G401.6 (cell line): ENCODE measurements around the gene EPHB3.
"Not testable (repeated sequence)": the region's sequence is repeated elsewhere in the genome, so short reads cannot be mapped to it uniquely, and the experiment has no call there.

ENCODE experiments used
- FAIRE-seq: peaks from 2 replicates; lab custom pipeline; 2012; peaks lifted over from hg19 to GRCh38; lab: Jason Lieb, UNC

Gene EPHB3

DNA sequence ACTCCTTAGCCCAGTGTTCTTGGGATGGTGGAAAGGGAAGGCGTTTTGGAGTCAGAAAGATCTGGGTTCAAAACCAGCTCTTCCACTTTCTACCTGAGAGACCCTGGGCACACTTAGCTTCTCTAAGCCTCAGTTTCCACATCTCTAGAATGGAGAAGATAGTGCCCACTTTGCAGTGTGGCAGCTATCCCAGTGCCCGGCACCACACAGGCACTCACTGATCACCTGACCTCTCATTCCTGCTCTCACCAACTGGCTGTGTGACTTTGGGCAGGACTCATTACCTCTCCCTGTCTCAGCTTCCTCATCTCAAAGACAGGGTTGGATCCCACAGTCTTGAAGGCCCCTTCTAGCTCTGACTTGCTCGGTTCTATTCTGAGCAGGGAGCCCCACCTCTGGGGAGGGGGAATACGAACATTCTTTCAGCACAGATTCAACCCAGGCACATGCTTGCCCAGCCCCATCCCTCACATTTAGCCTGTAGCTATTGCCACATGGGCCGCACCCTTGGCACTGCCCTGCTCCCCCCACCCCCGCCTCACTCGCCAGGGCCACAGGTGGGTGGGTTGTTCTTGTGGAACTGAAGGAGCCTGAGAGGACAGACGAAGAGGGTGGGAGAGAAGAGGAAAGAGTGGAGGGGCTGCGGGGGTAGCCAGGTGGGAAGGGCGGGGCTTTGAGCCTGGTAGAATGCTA is 39.2 kb downstream of the EPHB3 start:
- FAIRE-seq: no peak

DNA sequence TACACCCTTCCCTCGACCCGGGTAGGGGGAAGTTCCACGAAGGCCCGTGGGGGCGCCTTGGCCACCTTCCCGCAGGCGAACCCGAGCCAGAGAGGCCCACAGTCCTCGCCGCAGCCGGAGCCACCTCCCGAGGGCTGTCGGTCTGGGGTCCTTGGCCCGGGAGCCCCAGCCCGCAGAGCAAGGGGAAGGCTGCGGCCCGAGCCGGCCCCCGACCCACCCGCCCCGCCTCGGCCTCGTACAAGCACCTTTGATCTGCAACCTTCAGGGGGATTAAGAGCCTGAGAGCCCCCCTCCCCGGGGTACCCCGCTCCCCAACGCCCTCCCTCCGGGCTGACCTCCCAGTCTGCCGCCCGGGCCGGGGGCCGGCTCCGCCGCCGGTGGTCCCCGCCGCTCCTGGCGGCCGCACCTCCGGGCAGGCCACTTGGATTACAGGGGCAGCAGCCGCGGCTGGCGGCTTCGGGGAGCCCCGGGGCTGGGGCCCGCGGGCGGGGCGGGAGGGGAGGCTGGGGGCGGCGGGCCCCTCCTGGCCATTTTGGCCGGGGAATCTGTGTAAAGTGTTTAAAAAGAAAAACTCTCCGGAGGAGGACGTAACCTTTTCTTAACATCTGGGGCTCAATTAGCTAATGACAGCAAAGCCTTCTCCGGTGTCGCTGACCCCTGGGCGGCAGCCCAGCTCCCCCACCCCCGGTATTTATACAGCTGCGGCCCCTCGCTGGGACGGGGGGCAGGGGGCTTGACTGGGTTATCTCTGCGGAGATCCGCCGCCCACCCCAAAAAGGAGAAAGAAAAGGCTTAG is 40.2 kb downstream of the EPHB3 start:
- no peak for FAIRE-seq

DNA sequence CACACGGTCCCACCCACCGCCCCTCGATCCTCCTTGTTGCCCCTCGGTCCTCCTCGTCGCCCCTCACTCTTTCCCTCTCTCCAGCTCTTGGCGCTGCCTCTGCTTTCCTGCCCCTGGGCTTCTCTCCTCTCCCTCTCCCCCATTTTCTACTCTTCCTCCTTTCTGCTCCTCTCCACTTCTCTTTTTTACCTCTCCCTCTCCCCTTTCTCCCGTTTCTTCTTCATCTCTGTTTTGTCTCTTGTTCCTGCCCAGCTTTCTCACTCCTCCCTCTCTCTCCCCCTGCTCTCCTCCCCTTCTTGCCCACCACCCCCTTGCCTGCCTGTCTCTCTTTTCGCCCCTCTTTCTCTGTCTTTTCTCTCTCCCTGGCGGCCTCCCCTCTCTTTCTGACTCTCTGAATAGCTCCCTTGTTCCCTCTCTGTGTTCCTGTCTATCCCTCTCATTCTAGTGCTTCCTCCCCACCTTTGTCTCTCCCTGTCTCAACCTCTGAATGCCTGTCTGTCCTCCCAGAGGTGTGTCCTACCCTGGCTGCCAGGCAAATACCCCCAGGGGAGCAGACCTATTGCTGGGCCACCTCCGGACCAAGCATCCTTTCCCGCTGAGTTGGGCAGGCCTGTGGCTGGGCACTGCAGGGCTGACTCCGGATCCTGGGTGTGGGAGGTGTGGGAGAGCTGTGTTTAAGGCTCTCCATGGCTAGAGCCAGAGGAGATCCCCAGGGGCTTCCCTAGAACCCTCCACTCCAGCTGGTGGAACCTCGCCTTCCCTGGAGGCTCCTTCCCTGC is 41.0 kb downstream of the EPHB3 start:
- no peak for FAIRE-seq

DNA sequence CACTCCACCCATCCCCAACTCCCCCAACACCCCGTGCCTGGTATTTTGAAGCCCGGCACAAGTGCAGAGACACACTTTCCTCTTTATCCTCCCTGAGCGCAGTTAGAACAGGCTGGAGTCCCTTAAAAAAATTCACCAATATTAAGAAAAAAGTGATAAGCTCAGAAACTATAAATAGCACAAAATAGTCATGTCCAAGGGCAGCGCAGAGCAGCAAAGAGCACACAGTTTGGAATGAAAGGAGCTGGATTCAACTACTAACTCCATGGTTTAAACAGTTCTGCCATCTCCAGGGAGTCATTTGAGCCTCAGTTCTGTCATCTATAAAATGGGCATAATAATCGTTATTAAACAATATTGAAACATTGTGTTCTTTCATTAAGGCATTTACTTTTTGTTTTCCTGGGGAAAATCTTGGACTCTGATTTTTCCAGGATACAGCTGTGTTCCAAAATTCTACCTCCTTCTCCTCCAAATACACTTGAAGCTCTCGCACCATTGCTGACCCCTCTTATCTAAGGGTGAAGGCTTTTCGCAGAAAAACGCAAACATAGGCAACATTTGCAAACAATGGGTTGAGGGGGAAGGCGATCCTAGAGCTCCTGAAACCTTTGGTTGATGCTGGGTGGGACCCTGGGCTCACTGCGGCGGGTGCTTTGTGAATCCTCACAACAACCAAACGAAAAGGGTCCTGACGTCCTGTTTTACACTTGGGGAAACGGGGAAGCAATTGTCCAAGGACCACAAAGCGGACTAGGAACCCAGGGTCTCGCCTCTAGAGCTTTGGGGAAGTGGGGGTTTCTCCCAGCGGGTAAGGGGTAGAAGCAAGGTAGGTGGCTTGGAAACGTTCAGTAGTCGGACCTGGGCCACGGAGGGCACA is 41.8 kb downstream of the EPHB3 start:
- FAIRE-seq: no peak

DNA sequence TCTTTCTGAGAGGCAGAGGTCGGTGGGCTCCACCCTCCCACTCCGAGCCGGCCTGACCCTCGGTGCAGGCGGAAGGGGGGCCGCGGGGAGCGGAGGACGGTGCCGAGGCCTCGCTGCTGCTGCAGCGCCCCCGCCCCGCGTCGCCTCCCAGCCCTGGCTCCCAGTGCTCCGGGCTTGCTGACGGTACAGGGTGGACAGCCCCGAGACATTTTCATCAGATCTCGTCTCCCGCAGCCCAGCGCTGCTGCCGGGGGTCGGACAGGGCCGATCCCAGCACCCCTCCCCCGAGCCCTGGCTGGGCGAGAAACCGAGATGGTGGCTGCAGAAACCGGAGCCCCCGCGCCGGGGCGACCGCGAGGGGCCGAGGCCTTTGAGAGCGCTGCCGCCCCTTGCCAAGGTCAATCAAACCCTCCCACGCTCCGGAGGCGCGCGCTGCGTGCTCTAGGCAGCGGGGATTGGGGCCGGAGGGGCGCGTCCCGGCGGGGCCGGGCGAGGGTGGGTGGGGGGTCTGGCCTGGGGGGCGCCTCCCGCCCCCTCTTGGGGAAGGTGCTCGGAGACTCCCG is 42.5 kb downstream of the EPHB3 start:
- no peak for FAIRE-seq

DNA sequence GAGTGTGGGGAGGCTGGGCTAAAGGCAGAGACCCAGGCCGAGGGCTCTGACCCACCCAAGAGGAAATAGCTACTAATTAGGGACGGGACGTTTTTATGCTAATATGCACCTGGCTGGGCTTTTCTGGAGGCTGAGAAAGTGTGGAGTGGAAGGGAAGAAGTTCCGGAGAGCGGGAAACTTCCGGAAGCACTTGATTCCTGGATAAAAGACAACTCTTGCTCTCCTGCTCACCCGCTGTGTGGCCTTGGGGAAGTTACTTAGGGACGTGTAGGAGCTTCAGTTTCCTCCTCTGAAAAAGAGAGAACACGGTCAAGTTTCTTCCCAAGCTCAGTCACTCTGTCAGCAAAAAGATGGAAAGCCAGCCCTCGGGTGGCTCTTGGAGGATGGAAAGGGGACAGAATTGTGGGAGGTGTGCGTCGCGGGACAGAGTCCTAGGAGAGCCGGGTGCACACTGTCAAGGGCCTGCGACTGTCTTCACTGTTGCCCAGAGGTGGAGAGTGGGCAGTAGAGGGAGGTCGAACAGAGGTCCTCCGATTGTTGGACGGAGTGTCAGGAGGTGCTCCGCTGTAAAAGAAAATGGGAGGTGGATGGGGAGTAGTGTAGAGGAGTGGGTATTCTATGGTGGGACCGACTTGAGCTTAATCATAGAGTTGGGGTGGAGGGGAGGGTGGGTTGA is 43.2 kb downstream of the EPHB3 start:
- no peak for FAIRE-seq

DNA sequence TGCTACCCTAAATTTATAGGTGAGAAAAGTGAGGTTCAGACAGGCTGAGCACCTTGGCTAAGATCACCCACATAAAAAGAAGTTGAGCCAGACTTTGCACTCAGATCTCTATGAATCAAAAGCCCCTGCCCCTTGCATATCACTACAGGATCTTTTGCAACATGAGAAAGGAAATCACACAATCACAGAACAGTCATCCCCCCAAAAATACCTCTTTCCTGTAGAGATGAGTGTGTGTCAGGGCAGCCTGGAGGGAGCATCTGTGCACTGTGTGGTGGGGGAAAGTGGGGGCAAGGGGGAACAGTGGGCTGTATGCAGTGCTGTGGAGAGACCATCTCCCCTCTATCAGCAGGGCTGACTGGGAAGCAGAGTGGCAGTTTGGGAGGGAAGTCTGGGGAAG is 46.6 kb downstream of the EPHB3 start:
- no peak for FAIRE-seq

DNA sequence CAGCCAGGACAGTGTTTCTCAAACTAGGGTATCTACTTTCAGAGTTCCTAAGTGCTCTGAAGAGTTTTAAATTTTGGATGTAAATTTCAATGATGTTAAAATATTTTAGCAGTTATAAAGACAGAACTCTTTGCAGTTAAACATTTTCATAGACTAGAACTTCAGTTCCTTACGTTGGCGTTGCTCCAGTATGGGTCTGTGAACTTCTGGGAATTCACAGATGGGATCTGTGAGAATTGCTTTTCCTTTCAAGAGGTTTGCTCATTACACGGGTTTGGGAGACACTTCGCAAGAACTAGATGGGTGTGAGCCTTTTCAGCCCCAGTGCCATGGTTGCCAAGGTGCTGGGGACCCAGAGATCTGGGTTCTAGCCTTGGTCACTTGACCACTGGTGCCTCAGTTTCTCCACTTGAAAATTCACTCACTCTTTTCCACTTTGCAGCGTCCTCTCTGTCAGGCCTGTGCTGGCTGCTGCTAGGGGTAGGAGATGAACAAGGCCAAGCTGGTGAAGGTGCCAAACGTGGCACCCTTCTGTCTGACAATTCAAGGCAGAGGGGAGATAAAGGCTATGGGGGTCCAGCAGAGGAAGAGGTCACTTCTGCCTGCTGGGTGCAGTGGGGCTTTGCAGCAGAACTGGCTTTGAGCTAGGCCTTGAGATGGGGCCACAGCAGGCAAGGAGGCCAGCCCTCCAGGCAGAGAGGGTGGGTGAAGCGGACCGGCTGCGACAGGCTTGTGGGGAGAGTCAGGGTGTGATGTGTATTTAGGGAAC is 48.1 kb downstream of the EPHB3 start:
- FAIRE-seq: no peak

DNA sequence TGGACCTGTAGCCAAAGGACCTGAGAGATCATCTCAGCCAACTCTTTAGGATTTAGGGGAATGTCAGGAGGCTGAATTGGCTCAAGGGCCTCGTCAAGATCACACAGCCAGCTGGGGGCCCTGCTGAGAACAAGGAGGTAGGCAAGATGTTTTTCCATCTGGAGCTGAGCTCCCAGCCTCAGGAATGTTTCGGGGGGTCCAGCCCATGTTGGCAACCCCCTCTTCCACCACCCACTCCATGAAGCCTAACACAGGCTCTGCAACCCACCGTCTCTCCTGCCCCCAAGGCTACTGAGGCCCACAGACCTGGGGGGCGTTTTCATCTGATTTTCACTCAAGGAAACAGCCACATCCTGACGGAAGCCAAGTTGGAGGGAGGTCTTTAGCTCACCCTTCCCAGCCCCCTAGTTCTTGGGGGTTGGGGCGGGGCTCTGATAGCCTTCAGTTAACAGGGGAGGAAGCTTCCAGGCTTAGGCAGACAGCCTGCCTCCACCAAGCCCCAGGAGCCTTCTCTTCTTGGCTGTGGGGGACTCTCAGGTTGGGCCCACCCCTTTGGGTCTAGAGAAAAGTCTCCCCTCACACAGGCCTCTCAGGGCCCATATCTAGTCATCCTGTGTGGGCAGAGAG is 48.8 kb downstream of the EPHB3 start:
- no peak for FAIRE-seq

DNA sequence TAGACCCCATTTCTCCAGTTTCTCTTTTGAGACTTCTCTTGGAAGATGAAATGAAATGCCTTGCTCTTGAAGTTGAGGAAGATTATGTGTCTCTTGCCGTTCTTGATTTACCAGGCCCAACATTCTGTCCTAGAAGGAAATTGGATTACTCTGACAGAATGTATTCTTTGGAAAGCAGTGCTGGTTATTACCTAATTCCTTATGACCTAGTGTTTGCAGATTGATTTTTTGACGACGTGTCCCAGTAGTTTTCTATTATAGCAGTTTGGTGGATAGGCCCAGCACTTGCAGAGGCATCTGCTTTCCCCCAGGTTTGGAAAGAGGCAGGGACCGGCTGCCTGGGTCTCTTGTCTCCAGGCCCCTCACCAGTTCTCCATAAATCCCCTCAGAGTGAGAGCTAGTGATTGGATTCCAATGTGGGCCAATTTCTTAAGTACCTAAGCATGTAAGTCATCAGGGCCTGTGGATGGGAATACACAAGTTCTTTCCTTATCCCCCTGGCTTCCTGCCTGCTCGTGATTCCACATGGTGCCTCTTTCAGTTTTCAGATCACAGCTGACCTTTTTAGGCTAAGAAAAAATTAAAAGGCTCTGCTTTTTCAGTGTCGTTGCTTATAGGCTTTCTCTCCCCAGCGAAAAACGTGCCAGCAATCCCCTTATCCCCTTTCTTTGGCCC is 50.2 kb downstream of the EPHB3 start:
- FAIRE-seq: no peak

DNA sequence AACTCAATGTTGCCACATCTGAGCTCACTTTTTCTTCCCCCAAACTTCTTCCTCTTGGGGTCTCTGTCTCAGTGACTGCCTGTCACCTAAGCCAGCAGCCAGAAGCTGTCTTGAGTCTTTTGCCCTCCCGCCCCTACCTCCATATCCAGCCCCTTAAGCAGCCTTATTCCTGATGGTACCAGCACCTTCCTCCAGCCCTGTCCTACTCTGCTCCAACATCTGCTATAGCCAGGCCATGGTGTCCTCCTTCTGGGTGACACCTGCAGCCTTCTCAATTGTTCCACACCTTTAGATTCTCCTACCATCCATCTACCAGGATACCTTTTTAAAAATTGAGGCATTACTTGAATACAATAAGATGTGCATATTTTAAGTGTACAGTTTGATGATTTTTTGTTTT is 53.8 kb downstream of the EPHB3 start:
- no peak for FAIRE-seq

DNA sequence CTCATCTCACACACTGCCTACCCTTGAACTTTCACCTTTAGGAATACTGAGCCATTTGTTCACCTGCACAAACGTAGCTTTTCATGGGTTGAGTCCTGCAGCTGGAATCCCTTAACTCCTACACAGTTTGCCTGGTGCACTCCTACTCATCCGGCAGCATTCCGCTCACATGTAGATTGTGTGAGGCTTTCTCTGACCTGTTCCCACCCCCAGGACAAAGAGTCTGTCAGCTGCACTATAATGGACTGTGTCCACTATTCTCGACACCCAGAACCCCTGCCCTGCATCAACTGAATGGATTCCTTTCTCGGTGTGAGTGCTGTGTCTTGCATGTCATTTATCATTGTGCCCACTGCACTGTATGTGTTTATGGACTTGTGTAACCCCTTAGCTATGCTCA is 54.9 kb downstream of the EPHB3 start:
- FAIRE-seq: no peak

DNA sequence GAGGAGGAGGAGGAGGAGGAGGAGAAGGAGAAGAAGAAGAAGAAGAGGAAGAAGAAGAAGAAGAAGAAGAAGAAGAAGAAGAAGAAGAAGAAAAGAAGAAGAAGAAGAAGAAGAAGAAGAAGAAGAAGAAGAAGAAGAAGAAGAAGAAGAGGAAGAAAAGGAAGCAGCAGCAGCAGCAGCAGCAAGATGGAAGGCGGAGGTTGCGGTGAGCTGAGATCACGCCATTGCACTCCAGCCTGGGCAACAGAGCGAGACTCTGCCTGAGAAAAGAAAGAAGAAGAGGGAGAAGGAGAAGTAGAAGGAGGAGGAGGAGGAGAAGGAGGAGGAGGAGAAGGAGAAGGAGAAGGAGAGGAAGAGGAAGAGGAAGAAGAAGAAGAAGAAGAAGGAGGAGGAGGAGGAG is 55.7 kb downstream of the EPHB3 start:
- FAIRE-seq: not testable (repeated sequence)

DNA sequence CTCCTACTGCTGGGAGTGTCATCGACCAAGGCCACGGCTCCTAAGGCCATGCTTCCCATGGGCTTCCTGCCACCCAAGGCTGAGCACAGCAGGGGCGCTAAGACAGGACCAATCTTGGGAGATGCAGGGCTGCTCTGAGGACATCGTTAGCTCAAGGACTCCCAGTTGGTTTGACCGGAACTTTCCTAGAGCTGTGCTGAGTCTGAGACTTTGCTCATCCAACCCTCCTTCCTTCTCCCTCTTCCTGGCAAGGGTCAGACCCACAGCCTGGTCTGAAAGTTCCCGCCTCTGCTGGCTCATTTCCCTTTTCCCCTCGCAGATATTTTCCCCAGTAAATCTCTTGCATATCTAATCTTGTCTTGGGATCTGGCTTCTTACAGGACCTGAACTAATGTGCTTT is 57.2 kb downstream of the EPHB3 start:
- no peak for FAIRE-seq

DNA sequence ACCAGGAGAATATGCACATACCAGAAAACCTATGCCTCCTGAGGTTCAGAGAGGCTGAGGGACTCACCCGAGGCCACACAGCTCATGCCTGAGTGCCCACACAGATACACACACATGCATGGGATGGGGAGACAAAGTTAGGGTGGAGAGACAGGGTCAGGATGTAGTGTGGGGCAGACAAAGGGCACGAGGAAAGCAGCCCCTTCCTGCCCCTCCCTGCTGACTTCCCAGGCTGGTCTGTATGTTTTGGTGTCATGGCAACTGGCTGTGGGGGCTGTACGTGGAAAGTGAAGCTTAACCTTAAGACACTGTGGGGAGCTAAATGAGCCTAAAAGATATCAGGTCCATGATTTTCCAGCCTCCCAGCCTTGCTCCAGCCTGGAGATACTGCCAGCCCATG is 57.8 kb downstream of the EPHB3 start:
- no peak for FAIRE-seq

DNA sequence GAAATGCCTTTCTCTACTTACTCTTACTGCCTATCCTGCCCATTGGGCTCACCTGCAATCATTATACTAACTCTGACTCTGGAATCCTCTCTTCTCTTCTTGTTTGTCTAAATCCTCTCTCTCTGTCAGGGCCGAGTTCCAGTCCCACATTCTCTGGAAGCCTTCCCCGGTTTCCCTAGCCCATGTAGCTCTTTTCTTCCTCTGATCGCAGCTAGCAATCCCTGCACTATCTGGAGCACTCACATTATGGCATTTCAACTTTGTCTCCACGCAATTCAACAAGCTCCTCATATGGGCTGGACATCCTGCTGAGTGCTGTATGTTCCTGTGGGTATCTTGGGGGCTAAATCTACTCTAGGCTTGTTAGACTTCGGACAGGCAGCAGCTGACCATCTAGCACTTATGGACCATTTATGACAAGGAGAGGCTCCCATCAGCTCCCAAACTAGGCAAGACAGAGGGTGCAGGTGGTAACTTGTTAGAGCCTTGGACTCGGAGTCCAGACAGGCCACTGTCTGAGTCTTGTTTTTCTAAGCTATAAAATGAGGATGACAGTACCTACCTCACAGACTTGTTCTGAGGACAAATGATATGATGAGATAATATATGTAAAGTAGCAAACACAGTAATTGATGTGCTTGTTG is 58.3 kb downstream of the EPHB3 start:
- FAIRE-seq: no peak

DNA sequence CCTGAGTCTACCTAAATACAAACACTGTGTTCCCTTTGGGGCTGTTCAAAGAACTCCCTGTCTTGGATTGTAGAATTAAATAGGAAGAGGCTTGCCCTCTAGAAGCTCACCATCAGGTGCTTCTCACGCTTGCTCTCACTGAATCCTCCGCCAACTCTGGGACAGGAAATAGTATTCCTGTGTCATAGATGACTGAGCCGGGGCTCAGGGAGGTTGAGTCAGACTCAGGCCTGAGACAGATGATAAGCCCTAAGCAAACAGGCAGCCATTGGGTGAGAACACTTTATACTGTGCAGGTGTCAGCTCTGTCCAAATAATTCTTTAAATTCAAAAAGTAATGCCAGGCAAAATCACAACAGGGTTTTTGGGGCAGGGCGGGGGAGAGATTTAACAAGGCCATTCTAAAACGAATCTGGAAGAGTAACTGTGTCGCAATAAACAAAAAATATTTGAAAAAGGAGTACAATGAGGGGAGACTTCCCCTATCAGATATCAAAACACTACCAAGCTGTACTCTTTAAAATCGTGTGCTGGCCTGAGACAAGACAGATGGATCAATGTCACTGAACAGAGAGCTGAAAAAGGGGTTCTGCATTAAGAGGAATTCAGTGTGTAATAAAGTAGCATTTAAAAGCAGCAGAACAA is 59.0 kb downstream of the EPHB3 start:
- no peak for FAIRE-seq

DNA sequence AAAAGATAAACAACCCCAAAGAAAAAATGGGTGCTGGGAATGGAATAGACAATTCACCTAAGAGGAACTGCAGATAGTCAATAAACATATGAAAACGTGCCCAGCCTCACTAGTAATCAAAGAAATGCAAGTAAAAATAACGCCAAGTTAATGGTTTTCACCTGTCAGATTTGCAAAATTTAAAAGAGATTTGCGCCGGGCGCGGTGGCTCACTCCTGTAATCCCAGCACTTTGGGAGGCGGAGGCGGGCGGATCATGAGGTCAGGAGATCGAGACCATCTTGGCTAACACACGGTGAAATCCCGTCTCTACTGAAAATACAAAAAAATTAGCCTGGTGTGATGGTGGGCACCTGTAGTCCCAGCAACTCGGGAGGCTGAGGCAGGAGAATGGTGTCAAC is 60.6 kb downstream of the EPHB3 start:
- FAIRE-seq: not testable (repeated sequence)
